ENCODE measurements around the gene OR2H1.

The OR2H1 gene

GRCh38 chr6:29502597-29502996 lies 45.6 kb downstream of the OR2H1 start:
- Histone ChIP-seq H3K9me3 (ENCODE audit: control insufficient read depth, low read length) (no peaks in the 10 kb centered on the region), H2AFZ (no peak overlapping the region), H3K27ac (no peak overlapping the region), H3K4me1 (no peaks in the 10 kb centered on the region), H3K9ac (no peak overlapping the region), H3K4me3 (ENCODE audit: low read depth, low read length) (no peak overlapping the region), H3K79me2 (no peaks in the 10 kb centered on the region), H3K4me2 (ENCODE audit: low read length) (no peak overlapping the region), H3K36me3 (ENCODE audit: control insufficient read depth, insufficient read depth, low read length) (no peaks in the 10 kb centered on the region), H3K27me3 (ENCODE audit: control insufficient read depth, insufficient read depth, low read length) (no peaks in the 10 kb centered on the region)
- no peak for TF ChIP-seq CTCF (IDR thresholded peaks at IDR 0.05)

GRCh38 chr6:29504961-29505360 lies 48.0 kb downstream of the OR2H1 start:
- Histone ChIP-seq H3K4me3 (ENCODE audit: low read depth, low read length) (no peak overlapping the region), H2AFZ (no peak overlapping the region), H3K9ac (no peak overlapping the region), H3K79me2 (no peaks in the 10 kb centered on the region), H3K4me2 (ENCODE audit: low read length) (no peak overlapping the region), H3K27ac (no peak overlapping the region), H3K27me3 (ENCODE audit: control insufficient read depth, insufficient read depth, low read length) (no peaks in the 10 kb centered on the region), H3K9me3 (ENCODE audit: control insufficient read depth, low read length) (no peaks in the 10 kb centered on the region), H3K36me3 (ENCODE audit: control insufficient read depth, insufficient read depth, low read length) (no peaks in the 10 kb centered on the region), H3K4me1 (no peaks in the 10 kb centered on the region)
- TF ChIP-seq CTCF (IDR thresholded peaks at IDR 0.05) = no peak

- H3K27me3 ChIP-seq (ENCODE audit: control insufficient read depth, insufficient read depth, low read length) = no peaks in the 10 kb centered on the region
- no peak overlapping the region for H3K4me2 ChIP-seq (ENCODE audit: low read length)
- H3K9ac ChIP-seq = no peak overlapping the region
- no peak overlapping the region for H3K27ac ChIP-seq
- no peaks in the 10 kb centered on the region for H3K36me3 ChIP-seq (ENCODE audit: control insufficient read depth, insufficient read depth, low read length)
- no peaks in the 10 kb centered on the region for H3K4me1 ChIP-seq
- H3K4me3 ChIP-seq (ENCODE audit: low read depth, low read length) = no peak overlapping the region
- H3K9me3 ChIP-seq (ENCODE audit: control insufficient read depth, low read length) = no peaks in the 10 kb centered on the region
- no peak for TF ChIP-seq CTCF (IDR thresholded peaks at IDR 0.05)
- no peaks in the 10 kb centered on the region for H3K79me2 ChIP-seq
- no peak overlapping the region for H2AFZ ChIP-seq
Measured at GRCh38 chr6:29505808-29506207, 48.9 kb downstream of the OR2H1 start.

GRCh38 chr6:29506446-29507067 lies 49.6 kb downstream of the OR2H1 start:
- Histone ChIP-seq H3K9me3 (ENCODE audit: control insufficient read depth, low read length) (no peaks in the 10 kb centered on the region), H3K4me2 (ENCODE audit: low read length) (no peak overlapping the region), H3K36me3 (ENCODE audit: control insufficient read depth, insufficient read depth, low read length) (no peaks in the 10 kb centered on the region), H2AFZ (no peak overlapping the region), H3K9ac (no peak overlapping the region), H3K27me3 (ENCODE audit: control insufficient read depth, insufficient read depth, low read length) (no peaks in the 10 kb centered on the region), H3K27ac (no peak overlapping the region), H3K4me3 (ENCODE audit: low read depth, low read length) (no peak overlapping the region), H3K79me2 (no peaks in the 10 kb centered on the region), H3K4me1 (no peaks in the 10 kb centered on the region)
- no peak for TF ChIP-seq CTCF (IDR thresholded peaks at IDR 0.05)

GRCh38 chr6:29507319-29507718 lies 50.4 kb downstream of the OR2H1 start:
- Histone ChIP-seq H3K9me3 (ENCODE audit: control insufficient read depth, low read length) (no peaks in the 10 kb centered on the region), H3K36me3 (ENCODE audit: control insufficient read depth, insufficient read depth, low read length) (no peaks in the 10 kb centered on the region), H2AFZ (no peak overlapping the region), H3K4me2 (ENCODE audit: low read length) (no peak overlapping the region), H3K9ac (no peak overlapping the region), H3K27me3 (ENCODE audit: control insufficient read depth, insufficient read depth, low read length) (no peaks in the 10 kb centered on the region), H3K79me2 (no peaks in the 10 kb centered on the region), H3K4me3 (ENCODE audit: low read depth, low read length) (no peak overlapping the region), H3K27ac (no peak overlapping the region), H3K4me1 (no peaks in the 10 kb centered on the region)
- TF ChIP-seq CTCF (IDR thresholded peaks at IDR 0.05) = no peak

All from parathyroid adenoma (tissue), 2 donors.